ENCODE results near the gene ATAD3A.
"Not testable (repeated sequence)": the region's sequence is repeated elsewhere in the genome, so short reads cannot be mapped to it uniquely, and the experiment has no call there.

ATAD3A gene

GRCh38 chr1:1490633-1491230 is 21.2 kb upstream of the ATAD3A start:
- no peak for DNase-seq

DNA sequence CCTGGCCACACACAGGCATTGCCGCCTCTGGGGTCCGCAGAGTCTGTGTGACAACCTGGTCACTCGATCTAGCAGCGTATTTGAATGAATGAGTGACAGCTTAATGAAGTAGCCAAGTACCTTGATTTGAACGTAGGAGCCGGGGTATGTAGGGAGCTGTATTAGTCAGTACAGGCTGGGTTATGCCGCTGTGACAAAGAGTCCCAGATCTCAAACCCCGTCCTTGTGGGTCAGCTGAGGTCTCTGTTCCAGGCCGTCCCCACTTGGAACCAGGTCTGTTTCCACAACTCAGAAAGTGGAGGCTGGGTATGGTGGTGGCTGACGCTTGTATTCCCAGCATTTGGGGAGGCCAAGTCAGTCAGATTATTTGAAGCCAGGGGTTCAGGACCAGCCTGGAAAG is 20.4 kb upstream of the ATAD3A start:
- DNase-seq, result no peak

DNA sequence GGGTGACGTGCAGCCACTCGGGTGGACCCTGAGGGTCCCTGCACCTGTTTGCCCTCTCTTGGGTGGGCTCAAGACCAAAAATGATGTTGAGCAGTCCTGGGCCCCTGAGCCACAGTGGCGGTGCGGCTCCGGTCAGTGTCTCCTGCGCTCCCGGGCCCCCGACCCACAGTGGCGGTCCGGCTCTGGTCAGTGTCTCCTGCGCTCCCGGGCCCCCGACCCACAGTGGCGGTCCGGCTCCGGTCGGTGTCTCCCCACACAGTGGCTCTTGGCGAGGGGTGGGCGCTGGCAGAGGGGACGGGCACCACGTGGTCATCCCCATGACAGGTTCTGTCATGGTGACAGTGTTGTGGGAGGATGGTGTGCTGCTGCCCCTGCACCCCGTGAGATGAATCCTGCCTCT is 17.7 kb upstream of the ATAD3A start:
- not testable (repeated sequence) for DNase-seq

DNA sequence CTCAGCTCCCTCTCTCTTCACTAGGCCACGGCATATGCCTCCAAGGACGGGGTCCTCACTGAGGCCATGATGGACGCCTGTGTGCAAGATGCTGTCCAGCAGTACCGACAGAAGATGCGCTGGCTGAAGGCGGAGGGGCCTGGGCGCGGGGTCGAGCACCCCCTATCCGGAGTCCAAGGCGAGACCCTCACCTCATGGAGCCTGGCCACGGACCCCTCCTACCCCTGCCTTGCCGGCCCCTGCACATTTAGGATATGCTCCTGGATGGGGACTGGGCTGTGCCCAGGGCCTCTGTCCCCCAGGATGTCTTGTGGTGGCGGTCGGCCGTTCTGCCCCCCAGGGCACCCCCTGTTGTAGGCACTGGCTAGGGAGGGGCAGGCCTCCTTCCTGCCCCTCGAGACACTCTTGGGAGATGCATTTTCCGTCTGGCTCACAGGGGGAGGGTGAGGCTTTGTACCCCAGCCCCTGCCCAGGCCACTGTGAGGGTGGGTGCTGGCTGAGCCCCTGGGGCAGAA is 16.4 kb upstream of the ATAD3A start:
- not testable (repeated sequence) for DNase-seq

- DNase-seq, result not testable (repeated sequence)
Measured at GRCh38 chr1:1504777-1505365, 7.1 kb upstream of the ATAD3A start.

GRCh38 chr1:1505366-1505798 is 6.6 kb upstream of the ATAD3A start:
- not testable (repeated sequence) for DNase-seq

DNA sequence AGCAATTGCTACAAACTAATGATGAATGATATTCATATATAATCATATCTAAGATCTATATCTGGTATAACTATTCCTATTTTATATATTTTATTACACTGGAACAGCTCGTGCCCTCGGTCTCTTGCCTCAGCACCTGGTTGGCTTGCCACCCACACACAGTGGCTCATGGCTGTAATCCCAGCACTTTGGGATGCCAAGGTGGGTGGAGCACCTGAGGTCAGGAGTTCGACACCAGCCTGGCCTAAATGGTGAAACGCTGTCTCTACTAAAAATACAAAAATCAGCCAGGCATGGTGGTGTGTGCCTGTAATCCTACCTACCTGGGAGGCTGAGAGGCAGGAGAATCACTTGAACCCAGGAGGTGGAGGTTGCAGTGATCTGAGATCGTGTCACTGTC is 6.2 kb upstream of the ATAD3A start:
- not testable (repeated sequence) for DNase-seq

GRCh38 chr1:1507305-1507704 is 4.7 kb upstream of the ATAD3A start:
- no peak for DNase-seq

DNA sequence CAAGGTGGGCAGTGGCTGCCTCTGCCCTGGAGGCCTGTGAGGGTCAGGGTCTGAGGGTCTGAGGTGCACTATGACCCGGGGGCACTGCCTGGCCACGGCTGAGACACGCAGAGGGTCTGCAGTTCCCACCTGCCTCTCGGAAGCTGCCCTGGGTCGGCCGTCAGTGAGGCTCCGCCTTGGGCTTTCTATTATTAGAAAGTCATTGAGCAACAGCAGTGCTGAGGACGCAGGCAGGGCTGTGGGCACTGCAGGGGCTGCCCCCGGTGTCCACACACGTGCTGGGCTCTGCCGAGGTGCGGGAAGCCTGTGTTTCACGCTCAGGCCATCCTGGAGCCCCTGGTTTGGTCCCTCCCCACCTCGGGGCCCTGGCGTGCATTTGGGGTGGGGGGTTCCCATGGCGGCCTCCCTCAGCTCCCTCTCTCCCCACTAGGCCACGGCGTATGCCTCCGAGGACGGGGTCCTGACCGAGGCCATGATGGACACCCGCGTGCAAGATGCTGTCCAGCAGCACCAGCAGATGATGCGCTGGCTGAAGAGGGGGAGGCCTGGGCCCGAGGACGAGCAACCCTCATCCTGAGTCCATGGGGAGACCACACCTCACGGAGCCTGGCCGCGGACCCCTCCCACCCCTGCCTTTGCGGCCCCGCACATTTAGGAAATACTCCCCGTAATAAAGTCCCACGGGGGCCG is 3.0 kb upstream of the ATAD3A start:
- not testable (repeated sequence) for DNase-seq

DNA sequence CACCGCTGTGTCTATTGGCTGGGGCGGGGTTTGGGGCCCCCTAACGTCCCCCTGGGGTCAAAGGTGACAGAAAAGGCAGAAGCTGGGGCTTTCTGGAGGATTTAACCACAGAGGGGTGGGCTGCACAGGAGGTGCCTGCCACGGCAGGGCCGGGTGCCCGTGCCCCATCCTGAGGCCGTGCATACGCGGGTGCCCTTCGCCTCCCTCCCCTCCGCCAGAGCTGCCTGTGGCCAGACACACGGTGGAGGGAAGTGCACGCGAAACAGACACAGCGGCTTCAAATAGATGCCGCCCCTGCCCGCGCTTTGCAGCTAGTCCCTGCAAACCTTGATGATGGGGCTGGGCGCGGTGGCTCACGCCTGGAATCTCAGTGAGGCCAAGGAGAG is 2.5 kb upstream of the ATAD3A start:
- not testable (repeated sequence) for DNase-seq

GRCh38 chr1:1510912-1511532 is 940 bp upstream of the ATAD3A start:
- DNase-seq, result no peak

DNA sequence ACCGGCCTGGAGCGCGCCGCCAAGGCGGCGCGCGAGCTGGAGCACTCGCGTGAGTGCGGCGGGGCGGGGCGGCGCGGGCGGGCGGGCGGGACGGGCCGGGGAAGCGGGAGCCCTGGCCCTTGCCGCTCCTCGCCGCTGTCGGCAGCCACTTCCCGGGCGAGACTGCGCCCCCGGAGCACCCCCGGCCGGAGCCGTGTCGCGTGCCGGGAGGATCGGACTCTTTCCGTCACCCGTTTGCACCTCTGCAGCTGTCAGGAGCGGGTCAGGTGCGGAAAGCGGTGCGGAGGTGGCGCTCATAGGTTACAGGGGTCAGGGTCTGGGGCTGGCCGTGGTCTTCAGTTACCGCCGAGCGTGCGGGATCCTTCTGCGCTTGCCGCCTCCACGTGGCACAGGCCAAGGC is 463 bp downstream of the ATAD3A start:
- DNase-seq, result not testable (repeated sequence)

- not testable (repeated sequence) for DNase-seq
Measured at GRCh38 chr1:1513675-1514074, 1.7 kb downstream of the ATAD3A start.

DNA sequence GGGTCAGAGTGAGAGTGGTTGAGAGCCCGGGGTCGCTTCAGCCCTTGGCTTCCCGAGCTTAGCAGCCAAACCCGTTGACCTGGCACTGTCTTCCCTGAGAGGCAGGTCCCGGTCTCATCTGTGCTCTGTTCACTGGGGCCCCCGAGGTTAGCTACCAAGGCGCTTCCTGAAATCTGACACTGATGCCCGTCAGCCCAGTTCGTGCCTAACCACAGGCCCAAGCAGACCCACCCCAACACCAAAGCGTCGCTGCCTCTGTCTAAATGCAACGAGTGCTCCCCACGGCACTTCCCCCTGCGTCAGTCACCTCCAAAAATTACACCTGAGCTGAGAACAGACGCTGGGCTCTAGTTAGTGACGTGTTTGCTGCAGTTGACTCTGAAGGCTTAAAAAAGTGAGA is 2.4 kb downstream of the ATAD3A start:
- not testable (repeated sequence) for DNase-seq

DNA sequence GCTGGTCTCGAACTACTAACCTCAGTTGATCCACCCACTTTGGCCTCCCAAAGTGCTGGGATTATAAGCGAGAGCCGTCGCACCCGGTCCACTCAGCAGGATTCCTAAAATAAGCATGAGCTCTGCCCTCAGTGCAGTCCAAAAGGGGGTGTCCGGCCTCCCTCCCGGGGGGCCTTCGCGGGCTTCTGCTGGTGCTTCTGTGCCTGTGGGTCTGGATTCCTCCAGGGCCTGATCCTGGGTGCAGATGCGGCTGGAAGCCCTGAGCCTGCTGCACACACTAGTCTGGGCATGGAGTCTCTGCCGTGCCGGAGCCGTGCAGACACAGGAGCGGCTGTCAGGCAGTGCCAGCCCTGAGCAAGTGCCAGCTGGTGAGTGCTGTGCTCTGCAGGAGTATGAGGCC is 5.0 kb downstream of the ATAD3A start:
- DNase-seq, result not testable (repeated sequence)

GRCh38 chr1:1517973-1518620 is 6.1 kb downstream of the ATAD3A start:
- no peak for DNase-seq

GRCh38 chr1:1518621-1519007 is 6.7 kb downstream of the ATAD3A start:
- DNase-seq, result not testable (repeated sequence)

- not testable (repeated sequence) for DNase-seq
Measured at GRCh38 chr1:1519805-1520505, 8.0 kb downstream of the ATAD3A start.

GRCh38 chr1:1521331-1521730 is 9.4 kb downstream of the ATAD3A start:
- DNase-seq, result no peak

DNA sequence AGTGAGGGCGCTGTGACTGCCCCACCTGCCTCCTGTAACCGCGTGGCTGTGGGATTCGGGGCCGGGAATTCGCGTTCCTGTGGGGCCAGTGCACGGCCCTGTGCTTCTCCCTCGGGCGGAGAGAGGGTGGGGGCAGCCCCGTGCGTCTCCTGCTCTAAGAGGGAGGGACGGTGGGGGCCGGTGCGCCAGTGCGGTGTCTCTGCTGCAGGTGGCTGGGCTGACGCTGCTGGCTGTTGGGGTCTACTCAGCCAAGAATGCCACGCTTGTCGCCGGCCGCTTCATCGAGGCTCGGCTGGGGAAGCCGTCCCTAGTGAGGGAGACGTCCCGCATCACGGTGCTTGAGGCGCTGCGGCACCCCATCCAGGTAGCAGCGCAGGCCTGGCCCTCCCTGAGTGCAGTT is 10.6 kb downstream of the ATAD3A start:
- DNase-seq, result not testable (repeated sequence)

GRCh38 chr1:1523226-1523625 is 11.3 kb downstream of the ATAD3A start:
- DNase-seq, result not testable (repeated sequence)

DNA sequence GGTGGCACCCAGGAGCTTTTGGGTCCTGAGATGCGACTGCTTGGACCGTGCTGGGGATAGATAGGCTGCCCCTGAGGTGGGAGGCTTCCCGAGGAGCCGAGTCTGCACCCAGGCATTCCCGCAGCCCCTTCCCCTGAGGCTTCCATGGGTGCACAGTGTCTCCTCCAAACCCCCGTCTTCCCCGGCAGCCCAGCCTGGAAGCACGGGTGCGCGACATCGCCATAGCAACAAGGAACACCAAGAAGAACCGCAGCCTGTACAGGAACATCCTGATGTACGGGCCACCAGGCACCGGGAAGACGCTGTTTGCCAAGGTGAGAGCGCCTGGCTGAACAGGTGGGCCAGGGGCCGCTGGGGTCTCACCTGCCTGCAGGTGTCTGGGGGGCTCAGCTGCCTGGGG is 11.7 kb downstream of the ATAD3A start:
- not testable (repeated sequence) for DNase-seq
